ENCODE results near the gene CLEC4F. TPM values are rescaled to one million over a fixed set of nuclear protein-coding genes. Genes with fewer than 3 reads are reported as not detected.
A peak's percentile ranks its signal among the peaks of the same experiment; 100 is the strongest.

CLEC4F gene
- polyA plus RNA-seq, 3 donors from 2014 or later = not detected

DNA sequence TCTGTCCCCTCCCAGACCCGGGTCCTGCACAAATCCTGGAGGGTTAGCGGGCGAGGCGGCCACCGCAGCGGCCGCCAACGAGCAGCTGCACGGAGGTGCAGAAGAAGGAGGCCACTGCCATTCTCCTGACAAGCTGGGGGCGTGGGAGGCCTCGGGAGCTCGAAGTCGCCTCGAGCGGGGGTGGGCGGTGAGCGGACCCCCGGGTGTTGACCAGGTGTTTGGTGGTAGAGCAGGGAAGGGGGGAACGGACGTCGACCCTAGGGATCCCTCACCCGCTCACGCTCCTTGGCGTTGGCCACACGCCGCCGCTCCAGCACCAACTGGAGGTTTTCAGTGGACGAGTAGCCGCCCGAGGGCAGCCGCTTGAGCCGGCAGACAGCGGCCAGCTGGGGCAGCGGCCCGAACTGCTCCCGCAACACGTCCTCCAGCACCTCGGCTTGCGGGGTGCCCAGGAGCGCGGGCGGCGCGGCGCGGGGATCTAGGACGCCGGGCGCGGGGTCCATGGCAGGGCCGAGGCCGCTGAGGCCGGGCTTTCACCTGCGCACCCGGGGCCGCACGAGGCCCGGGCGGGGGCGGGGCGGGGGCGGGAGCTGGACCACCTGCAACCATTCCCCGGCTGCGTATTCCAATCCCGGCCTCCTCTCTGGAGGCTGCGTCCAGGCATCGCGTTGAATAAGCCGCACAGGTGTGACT, 30.1 kb downstream of the CLEC4F start, which contains the start of gene FIGLA:
Gene FIGLA (minus strand): TSS at position 508 of the 693 bp plus-strand sequence. CDS start 5 bp downstream, at position 503.
- Mint-ChIP-seq H3K27me3 (ENCODE audit: low read depth in 3 of 3) (peaks cover 11 to 21% (median 12%) of the 10 kb centered on the region in 3 donors), H3K9me3 (no peaks in the 10 kb centered on the region), H3K36me3 (no peaks in the 10 kb centered on the region), H3K4me3 (peak within 1 kb of the TSS; percentile 83 to 96 (median 88)), H3K27ac (no peak within 1 kb of the TSS), H3K4me1 (peaks cover 9 to 13% of the 10 kb centered on the region in 2 donors)
- no peak for DNase-seq

DNA sequence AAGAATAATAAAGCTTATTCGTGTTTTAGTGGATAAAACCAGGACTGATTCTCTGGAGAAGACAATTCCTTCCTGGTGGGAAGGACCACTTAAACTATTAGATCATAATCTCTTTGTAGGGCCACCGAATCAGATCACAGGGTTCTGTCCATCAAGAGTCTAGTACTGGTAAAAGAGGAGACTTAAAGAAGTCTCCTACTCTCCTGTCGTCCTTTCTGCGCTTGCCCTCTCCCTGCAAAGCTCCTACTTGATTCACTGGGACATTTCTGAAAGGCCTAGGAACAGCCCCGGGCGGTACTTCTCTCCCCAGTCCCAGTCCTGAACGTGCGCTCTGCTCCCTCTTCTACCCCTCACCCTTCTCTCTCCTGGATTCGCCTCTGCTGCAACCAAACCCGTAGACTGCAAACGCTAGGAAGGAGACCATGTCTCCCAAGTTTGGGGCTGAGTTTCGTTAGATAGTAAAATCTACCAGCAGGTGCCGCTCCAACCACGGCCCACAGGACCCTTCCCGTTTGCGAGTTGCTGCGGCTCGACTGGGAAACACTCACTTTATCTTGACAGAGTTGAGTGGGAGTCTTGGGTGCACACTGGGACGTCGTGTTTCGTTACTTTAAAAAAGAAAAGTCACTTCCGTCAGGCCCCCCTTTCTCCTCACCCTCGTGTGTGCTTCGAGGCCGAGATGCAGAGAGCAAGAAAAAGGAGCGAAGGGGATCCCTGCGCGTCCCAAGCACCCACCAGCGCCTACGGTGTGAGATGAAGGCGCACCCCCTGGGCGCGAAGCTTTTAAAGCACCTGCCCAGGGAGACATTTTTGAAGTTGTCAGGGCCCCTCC, 30.9 kb downstream of the CLEC4F start:
- H3K4me1 Mint-ChIP-seq = peaks cover 9 to 13% of the 10 kb centered on the region in 2 donors
- peak; percentile 51 to 68 (median 61) for DNase-seq
- no peak overlapping the region for H3K27ac Mint-ChIP-seq
- no peaks in the 10 kb centered on the region for H3K9me3 Mint-ChIP-seq
- H3K36me3 Mint-ChIP-seq = no peaks in the 10 kb centered on the region
- peaks cover 11 to 21% (median 12%) of the 10 kb centered on the region in 3 donors for H3K27me3 Mint-ChIP-seq (ENCODE audit: low read depth in 3 of 3)
- H3K4me3 Mint-ChIP-seq = peak overlapping the region; percentile 83 to 96 (median 88)

DNA sequence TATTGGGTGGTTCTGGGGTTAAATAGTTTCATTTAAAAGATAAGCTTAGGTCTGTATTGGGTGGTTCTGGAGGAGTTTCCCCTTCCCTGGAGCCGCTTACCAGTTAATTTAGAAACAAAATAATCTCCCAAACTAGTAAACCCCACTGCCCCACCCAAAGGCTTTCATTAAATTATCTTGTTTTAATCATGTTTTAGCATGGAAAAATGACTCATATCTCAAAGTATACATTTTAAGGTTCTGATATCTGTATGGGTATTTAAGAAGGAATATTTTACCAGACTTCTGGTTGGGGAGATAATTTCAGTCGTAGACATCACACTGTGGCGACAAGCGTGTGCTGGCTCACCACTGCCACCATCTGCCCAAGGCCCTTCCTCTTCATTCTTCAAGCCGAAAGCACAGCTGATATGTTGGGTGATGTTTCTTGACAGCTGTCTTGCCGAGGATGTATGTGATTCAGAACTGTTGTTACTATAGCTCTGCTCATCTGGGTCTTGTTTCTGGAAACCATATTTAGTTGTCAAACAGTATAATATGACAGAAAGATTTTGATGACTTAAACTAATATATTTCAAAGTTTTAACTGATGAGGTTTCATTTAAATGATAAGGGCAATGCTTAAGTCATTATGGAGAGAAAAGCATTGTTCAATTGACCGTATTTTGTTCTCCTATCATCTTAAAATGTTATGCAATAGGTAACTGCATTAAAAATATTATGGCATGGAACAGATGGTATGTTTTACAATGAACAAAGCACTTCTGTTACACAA, 35.1 kb downstream of the CLEC4F start:
- no peak overlapping the region for H3K27ac Mint-ChIP-seq
- no peaks in the 10 kb centered on the region for H3K9me3 Mint-ChIP-seq
- peaks cover 6 to 7% of the 10 kb centered on the region in 2 donors for H3K4me1 Mint-ChIP-seq
- peaks cover 4 to 14% (median 12%) of the 10 kb centered on the region in 3 donors for H3K27me3 Mint-ChIP-seq (ENCODE audit: low read depth in 3 of 3)
- H3K4me3 Mint-ChIP-seq = no peak overlapping the region
- DNase-seq = peak in 1 of 3 donors; percentile 6
- H3K36me3 Mint-ChIP-seq = no peaks in the 10 kb centered on the region

DNA sequence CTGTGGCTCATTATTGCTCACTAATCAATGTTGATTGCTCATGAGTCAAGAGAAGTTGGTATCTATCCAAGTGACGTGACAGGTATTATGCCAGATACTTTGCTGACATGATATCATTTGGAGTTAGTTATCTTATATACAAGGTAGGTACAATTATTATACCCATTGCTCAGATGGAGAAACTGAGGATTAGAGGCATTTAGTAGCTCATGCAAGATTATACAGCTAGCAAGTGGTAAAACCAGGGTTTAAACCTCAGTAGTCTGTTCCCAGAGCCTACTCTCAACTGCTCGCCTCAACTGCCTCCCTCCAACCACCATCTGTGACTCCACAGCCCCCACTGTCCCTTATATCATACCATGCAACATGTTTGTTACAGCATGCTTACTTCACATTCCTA, 36.1 kb downstream of the CLEC4F start:
- DNase-seq = no peak
- peaks cover 0 to 11% (median 7%) of the 10 kb centered on the region in 3 donors for H3K27me3 Mint-ChIP-seq (ENCODE audit: low read depth in 3 of 3)
- H3K4me1 Mint-ChIP-seq = peaks cover 0 to 1% of the 10 kb centered on the region in 2 donors
- no peak overlapping the region for H3K4me3 Mint-ChIP-seq
- no peaks in the 10 kb centered on the region for H3K36me3 Mint-ChIP-seq
- no peak overlapping the region for H3K27ac Mint-ChIP-seq
- H3K9me3 Mint-ChIP-seq = no peaks in the 10 kb centered on the region

DNA sequence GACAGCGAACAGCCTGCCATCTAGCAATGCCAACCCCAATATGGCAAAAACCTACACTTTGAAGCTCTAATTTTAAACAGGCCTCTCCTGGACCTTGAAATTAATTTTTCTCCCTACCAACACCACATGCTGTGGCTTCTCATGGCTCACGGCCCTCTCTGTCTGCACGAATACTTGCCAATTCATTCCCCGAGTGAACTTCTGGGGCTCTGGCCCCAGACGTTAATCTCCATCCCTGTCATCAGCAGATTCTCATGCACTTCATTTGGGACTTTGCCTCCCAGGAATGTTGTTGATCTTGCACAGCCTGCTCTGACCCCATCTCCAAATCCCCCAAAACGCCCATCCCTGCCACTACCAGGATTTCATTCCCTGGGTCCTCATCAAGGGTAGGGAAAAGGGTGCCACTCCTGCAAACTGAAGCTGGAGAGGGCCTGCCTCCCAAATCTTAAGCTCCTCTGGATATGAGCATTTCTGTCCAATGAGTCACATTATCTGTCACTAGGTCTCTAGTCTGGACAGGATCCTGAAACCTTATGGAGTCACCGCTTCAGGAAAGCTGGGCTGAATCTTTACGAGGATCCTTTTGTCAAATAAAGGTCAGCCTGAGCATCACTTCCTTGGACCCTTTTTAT, 40.4 kb downstream of the CLEC4F start:
- Mint-ChIP-seq H3K4me3 (no peak overlapping the region), H3K27me3 (ENCODE audit: low read depth in 3 of 3) (peaks cover 1 to 13% (median 10%) of the 10 kb centered on the region in 3 donors), H3K36me3 (no peaks in the 10 kb centered on the region), H3K9me3 (no peaks in the 10 kb centered on the region), H3K4me1 (no peaks in the 10 kb centered on the region), H3K27ac (no peak overlapping the region)
- no peak for DNase-seq

DNA sequence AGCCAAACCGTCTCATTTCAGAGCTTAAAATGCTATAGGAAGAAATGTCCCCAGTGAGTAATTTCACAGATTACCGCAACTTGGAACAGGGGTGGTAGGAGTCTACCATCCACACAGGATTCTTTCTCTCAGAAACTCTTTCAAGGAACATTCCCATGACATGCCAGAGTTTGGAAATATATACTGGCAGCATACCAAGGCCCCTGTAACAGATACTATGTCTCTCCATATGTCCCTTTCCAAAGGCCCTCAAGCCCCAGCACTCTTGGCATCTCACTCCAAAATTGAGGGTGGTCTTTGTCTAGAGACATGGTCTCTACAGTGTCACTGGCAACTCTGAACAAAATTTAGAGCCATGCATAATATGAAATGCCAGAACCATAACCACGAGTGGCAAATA, 40.9 kb downstream of the CLEC4F start:
- Mint-ChIP-seq H3K36me3 (no peaks in the 10 kb centered on the region), H3K4me1 (no peaks in the 10 kb centered on the region), H3K9me3 (no peaks in the 10 kb centered on the region), H3K27ac (no peak overlapping the region), H3K27me3 (ENCODE audit: low read depth in 3 of 3) (peaks cover 1 to 14% (median 10%) of the 10 kb centered on the region in 3 donors), H3K4me3 (no peak overlapping the region)
- DNase-seq = no peak

DNA sequence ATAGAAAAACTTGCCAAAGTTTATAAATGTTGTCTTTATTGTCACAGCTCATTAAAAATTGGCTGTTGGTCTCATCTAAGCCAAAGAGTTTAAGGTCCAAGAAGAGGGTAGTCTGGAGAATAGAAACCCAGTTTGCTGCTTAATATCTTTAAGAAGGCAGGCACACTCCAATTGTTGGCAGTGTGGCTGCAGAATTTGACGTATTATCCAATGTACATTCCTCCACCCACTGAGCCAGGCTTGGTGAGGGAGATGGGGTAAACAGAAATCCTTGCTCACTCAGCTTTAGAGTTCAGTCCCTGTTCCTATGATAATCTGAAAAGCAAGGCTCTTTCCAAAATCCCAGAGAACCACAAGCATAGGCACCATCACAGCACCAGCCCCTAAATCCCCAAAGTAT, 41.7 kb downstream of the CLEC4F start:
- Mint-ChIP-seq H3K27me3 (ENCODE audit: low read depth in 3 of 3) (peaks cover 1 to 14% (median 11%) of the 10 kb centered on the region in 3 donors), H3K27ac (no peak overlapping the region)

DNA sequence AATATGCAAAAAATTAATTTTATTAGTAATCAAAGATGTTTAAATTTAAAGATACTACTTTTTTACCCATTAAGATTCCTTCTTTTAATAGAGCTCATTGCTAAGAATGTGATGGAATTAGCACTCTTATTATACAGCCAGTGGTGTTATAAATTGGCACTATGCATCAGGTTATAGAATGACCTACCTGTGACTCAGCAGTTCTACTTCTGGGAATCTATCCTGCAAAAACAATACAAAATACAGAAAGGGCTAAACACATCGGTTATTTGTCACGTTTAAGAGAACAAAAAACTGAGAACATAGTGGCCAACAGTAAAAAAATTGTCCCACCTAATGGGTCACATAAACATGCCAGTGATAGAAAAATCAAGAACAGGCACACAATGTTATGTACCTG, 42.9 kb downstream of the CLEC4F start:
- no peaks in the 10 kb centered on the region for H3K36me3 Mint-ChIP-seq
- H3K9me3 Mint-ChIP-seq = no peaks in the 10 kb centered on the region
- peaks cover 6 to 14% (median 14%) of the 10 kb centered on the region in 3 donors for H3K27me3 Mint-ChIP-seq (ENCODE audit: low read depth in 3 of 3)
- H3K4me1 Mint-ChIP-seq = no peaks in the 10 kb centered on the region
- DNase-seq = no peak
- no peak overlapping the region for H3K4me3 Mint-ChIP-seq
- no peak overlapping the region for H3K27ac Mint-ChIP-seq

More for the DNA sequence above, 41.7 kb downstream of the CLEC4F start:
- no peak for DNase-seq
- no peaks in the 10 kb centered on the region for H3K36me3 Mint-ChIP-seq
- no peaks in the 10 kb centered on the region for H3K4me1 Mint-ChIP-seq
- H3K4me3 Mint-ChIP-seq = no peak overlapping the region
- H3K9me3 Mint-ChIP-seq = no peaks in the 10 kb centered on the region

DNA sequence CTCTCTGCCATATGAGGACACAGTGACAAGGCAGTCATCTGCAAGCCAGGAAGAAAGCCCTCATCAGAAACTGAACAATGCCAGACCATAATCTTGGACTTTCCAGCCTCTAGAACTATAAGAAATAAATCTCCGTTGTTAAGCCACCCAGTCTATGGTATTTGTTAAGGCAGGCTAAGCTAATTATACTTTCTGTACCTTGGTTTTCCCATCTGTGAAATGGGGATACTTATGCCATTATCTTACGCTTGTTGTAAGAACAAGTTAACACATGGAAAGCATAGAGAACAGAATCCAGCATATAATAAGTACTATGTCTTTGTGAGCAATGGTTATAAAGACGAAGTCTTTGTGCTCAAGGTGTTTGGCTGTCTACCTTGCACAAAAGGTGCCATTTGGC, 44.1 kb downstream of the CLEC4F start:
- Mint-ChIP-seq H3K36me3 (no peaks in the 10 kb centered on the region), H3K4me3 (no peak overlapping the region), H3K4me1 (no peaks in the 10 kb centered on the region), H3K9me3 (no peaks in the 10 kb centered on the region), H3K27ac (no peak overlapping the region), H3K27me3 (ENCODE audit: low read depth in 3 of 3) (peaks cover 6 to 17% (median 16%) of the 10 kb centered on the region in 3 donors)
- DNase-seq = no peak

DNA sequence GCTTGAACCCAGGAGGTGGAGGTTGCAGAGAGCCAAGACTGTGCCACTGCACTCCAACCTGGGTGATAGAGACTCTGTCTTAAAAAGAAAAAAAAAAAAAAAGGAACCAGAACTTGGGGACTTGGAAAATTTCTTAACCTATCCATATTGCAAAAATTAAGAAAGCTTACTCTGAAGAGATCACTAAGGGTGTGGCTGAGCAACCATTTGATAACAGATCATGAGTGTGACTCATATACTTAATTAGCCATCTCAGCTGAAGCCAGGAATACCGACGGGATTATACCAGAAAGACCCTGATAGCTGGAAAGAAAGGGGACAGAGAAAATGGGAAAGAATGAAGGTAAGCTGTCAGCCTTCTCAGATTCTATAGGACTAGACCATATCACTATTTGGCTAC, 45.3 kb downstream of the CLEC4F start:
- H3K36me3 Mint-ChIP-seq = no peaks in the 10 kb centered on the region
- H3K9me3 Mint-ChIP-seq = no peaks in the 10 kb centered on the region
- H3K27me3 Mint-ChIP-seq (ENCODE audit: low read depth in 3 of 3) = peaks cover 9 to 18% (median 15%) of the 10 kb centered on the region in 3 donors
- no peak overlapping the region for H3K27ac Mint-ChIP-seq
- no peaks in the 10 kb centered on the region for H3K4me1 Mint-ChIP-seq
- no peak for DNase-seq
- H3K4me3 Mint-ChIP-seq = no peak overlapping the region

DNA sequence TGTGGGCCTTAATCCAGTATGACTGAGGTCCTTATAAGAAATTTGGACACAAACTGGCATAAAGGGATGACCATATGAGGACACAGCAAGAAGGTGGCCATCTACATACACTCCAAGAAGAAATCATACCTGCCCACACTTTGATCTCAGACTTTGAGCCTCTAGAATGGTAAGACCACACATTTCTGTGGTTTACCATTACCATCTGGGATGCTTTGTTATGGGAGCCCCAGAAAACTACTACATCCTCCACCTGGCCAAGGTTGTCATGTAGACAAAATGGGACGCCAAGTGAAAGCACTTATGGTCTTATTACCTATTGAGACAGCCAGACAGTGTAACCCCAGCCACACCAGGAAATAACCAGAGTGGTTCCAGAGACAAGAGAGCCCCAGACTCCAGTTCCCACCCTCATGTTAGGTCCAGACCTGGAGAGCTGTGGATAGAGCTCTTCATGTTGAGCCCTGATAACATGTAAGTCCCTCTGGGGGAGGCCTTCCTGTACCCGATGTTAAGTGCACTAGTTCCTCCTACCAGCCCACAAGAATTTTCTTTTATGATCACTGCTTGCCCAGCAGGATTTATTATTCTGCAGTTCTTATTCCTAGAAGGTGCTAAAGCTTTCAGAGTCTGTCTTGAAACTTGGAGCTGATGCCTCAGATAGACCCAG, 47.8 kb downstream of the CLEC4F start:
- no peaks in the 10 kb centered on the region for H3K9me3 Mint-ChIP-seq
- H3K27ac Mint-ChIP-seq = no peak overlapping the region
- no peaks in the 10 kb centered on the region for H3K36me3 Mint-ChIP-seq
- DNase-seq = no peak
- no peak overlapping the region for H3K4me3 Mint-ChIP-seq
- peaks cover 12 to 27% (median 13%) of the 10 kb centered on the region in 3 donors for H3K27me3 Mint-ChIP-seq (ENCODE audit: low read depth in 3 of 3)
- H3K4me1 Mint-ChIP-seq = peaks cover 5 to 8% of the 10 kb centered on the region in 2 donors

DNA sequence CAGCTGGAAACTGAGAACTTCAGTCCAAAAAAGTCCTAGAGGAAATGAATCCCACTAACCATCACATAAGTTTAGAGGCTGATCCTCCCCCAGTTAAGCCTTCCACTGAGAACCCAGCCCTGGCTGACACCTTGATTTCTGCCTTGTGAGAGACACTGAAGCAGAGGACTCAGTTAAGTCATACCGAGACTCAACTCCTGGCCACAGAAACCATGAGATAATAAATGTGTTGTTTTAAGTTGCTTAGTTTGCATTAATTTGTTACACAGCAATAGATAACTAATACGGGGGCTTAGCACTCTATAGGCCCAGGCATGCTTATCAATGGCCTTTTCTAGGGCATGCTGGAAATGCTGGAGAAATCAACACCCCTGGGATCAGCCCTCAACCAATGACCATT, 49.0 kb downstream of the CLEC4F start:
- Mint-ChIP-seq H3K4me1 (peaks cover 12 to 13% of the 10 kb centered on the region in 2 donors), H3K27ac (no peak overlapping the region), H3K36me3 (no peaks in the 10 kb centered on the region), H3K4me3 (no peak overlapping the region), H3K27me3 (ENCODE audit: low read depth in 3 of 3) (peaks cover 12 to 29% (median 16%) of the 10 kb centered on the region in 3 donors), H3K9me3 (no peaks in the 10 kb centered on the region)
- no peak for DNase-seq

DNA sequence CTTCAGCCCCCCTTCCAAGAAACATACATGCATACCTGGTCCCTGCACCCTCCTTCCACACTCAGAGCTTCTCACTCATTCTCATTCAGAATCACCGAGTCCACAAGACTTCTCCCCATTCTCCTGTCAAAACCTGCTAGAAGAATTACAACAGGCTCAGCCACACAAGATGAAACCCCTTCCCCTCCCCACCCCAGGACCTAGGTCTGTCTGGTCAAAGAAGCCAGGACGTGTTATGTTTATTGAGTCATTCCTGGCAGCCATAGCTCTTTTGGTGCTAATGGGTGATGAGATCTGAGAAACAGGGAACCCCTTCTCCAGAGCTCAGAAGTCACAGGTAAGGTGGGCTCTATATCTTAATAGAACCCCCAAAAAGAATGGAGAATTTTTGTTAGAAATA, 50.9 kb downstream of the CLEC4F start:
- Mint-ChIP-seq H3K9me3 (no peaks in the 10 kb centered on the region), H3K4me3 (peak overlapping the region in 4 of 5 donors; percentile 31 to 72 (median 58)), H3K27me3 (ENCODE audit: low read depth in 3 of 3) (peaks cover 13 to 27% (median 19%) of the 10 kb centered on the region in 3 donors), H3K4me1 (peaks cover 15% of the 10 kb centered on the region in 2 donors), H3K36me3 (no peaks in the 10 kb centered on the region), H3K27ac (no peak overlapping the region)
- DNase-seq = no peak
